HCT116 (cell line): ENCODE results near the gene TAOK3. TPM values are rescaled to one million over a fixed set of nuclear protein-coding genes. Genes with fewer than 3 reads are reported as not detected.

Experiments used
- ATAC-seq: fragments of 200-7000 bp; cut with Tn5 transposase; 2 replicates; pipeline ENCODE4 v1.9.1; 2020; ENCODE audit warnings: mild to moderate bottlenecking, moderate library complexity
- BruUV-seq: library from RNA; stranded (reverse); fragments of 400-500 nt; replicated peaks from 2 replicates; lab custom pipeline; 2021; lab: Mats Ljungman, UMichigan
- CTCF ChIA-PET: fragments of 300-600 bp; sonication (Branson Sonifier 250); formaldehyde crosslinking; loops from one replicate; lab custom pipeline; 2021; ENCODE audit warnings: antibody characterized with exemption; lab: Charles Lee
- POLR2A ChIA-PET: fragments of 300-600, 350-600 bp; sonication (Branson Sonifier 250); formaldehyde crosslinking; loops from one replicate; lab custom pipeline; 2021; ENCODE audit warnings: antibody characterized with exemption; lab: Charles Lee
- RAD21 ChIA-PET, 2 experiments: fragments of 300-600 bp; sonication (Branson Sonifier 250); formaldehyde crosslinking; loops; one replicate each; lab custom pipeline; 2023; ENCODE audit warnings: low total read pairs in 2 of 2; ENCODE audit not compliant: uncharacterized antibody in 2 of 2, unreplicated experiment in 2 of 2, low non-redundant PET in 1 of 2; lab: Charles Lee
- DNase-seq: peaks from one replicate; pipeline ENCODE4 v3.0.0-alpha.2; 2010; ENCODE audit warnings: low read depth, low spot score
- H2AFZ ChIP-seq: fragments of 200-600 bp; shearing (Covaris generic), sonication (generic); 2 replicates; pipeline ENCODE4 v1.6.1; 2017; ENCODE audit warnings: low read depth, mixed run types, mixed read lengths, antibody characterized with exemption, low read length; ENCODE audit not compliant: poor library complexity, severe bottlenecking
- H3K27ac ChIP-seq: 2 replicates; pipeline ENCODE4 v1.5.1; 2012; ENCODE audit warnings: low read depth, low read length
- H3K27me3 ChIP-seq: fragments of 200-600 bp; sonication (generic); 2 replicates; pipeline ENCODE4 v1.6.1; 2016; ENCODE audit warnings: mixed run types, low read length, mixed read lengths; ENCODE audit not compliant: insufficient read depth
- H3K36me3 ChIP-seq, 2 experiments: fragments of 200-500 bp in 1 of 2; fragments of 200-600 bp in 1 of 2; sonication (Bioruptor generic) in 1 of 2; sonication (generic) in 1 of 2; 2 replicates each; pipeline versions ENCODE4 v1.5.1 to v1.6.1; 2014 to 2016; ENCODE audit warnings: low read length in 2 of 2, inconsistent platforms in 1 of 2, mixed read lengths in 1 of 2, mixed run types in 1 of 2; ENCODE audit not compliant: insufficient read depth in 2 of 2, control insufficient read depth in 1 of 2
- H3K4me1 ChIP-seq, 2 experiments: fragments of 200-600 bp in 1 of 2; sonication (generic) in 1 of 2; 2 replicates each; pipeline versions ENCODE4 v1.5.1 to v1.6.1; 2012 to 2017; ENCODE audit warnings: low read length in 2 of 2, inconsistent platforms in 1 of 2, mild to moderate bottlenecking in 1 of 2, mixed read lengths in 1 of 2, mixed run types in 1 of 2, moderate library complexity in 1 of 2; ENCODE audit not compliant: insufficient read depth in 2 of 2, control insufficient read depth in 1 of 2
- H3K4me2 ChIP-seq: fragments of 200-600 bp; sonication (generic); 2 replicates; pipeline ENCODE4 v1.6.1; 2017; ENCODE audit warnings: mixed run types, low read length, mixed read lengths
- H3K4me3 ChIP-seq, 2 experiments: fragments of 200-600 bp in 1 of 2; sonication (generic) in 1 of 2; replicated peaks in 1 of 2; 2 replicates each; pipeline ENCODE4 v1.5.1; 2011 to 2016; ENCODE audit warnings: low read length in 2 of 2, control low read depth in 1 of 2, low read depth in 1 of 2, mild to moderate bottlenecking in 1 of 2, mixed read lengths in 1 of 2, mixed run types in 1 of 2
- H3K79me2 ChIP-seq: fragments of 200-600 bp; sonication (generic); 2 replicates; pipeline ENCODE4 v1.6.1; 2017; ENCODE audit warnings: mild to moderate bottlenecking, mixed run types, low read length, moderate library complexity, mixed read lengths; ENCODE audit not compliant: insufficient read depth
- H3K9ac ChIP-seq: fragments of 200-600 bp; sonication (generic); 2 replicates; pipeline ENCODE4 v1.6.1; 2016; ENCODE audit warnings: low read length, mixed read lengths
- H3K9me2 ChIP-seq: fragments of 200-600 bp; sonication (generic), shearing (Covaris generic); 2 replicates; pipeline ENCODE4 v1.6.1; 2017; ENCODE audit warnings: mixed run types, mild to moderate bottlenecking, moderate library complexity; ENCODE audit not compliant: insufficient read depth
- H3K9me3 ChIP-seq, 2 experiments: fragments of 200-500 bp in 1 of 2; fragments of 200-600 bp in 1 of 2; sonication (Bioruptor generic) in 1 of 2; sonication (generic) in 1 of 2; 2 replicates each; pipeline ENCODE4 v1.6.1; 2014 to 2017; ENCODE audit warnings: low read length in 2 of 2, mixed read lengths in 2 of 2, inconsistent platforms in 1 of 2, low read depth in 1 of 2, mild to moderate bottlenecking in 1 of 2, mixed run types in 1 of 2, moderate library complexity in 1 of 2; ENCODE audit not compliant: control insufficient read depth in 1 of 2, insufficient read depth in 1 of 2
- H4K20me1 ChIP-seq: fragments of 200-600 bp; sonication (generic), shearing (Covaris generic); 2 replicates; pipeline ENCODE4 v1.6.1; 2017; ENCODE audit warnings: mixed run types, mild to moderate bottlenecking, moderate library complexity; ENCODE audit not compliant: insufficient read depth
- ATF3 ChIP-seq: IDR thresholded peaks from 2 replicates; pipeline ENCODE4 v1.6.1; 2012
- CBX3 ChIP-seq: IDR thresholded peaks from 2 replicates; pipeline ENCODE4 v1.6.1; 2012; ENCODE audit warnings: low read depth
- CTCF ChIP-seq, 3 experiments: fragments of 200-600 bp in 1 of 3; sonication (generic) in 1 of 3; IDR thresholded peaks in 2 of 3; conservative IDR thresholded peaks in 1 of 3; 2 replicates each; pipeline ENCODE4 v1.5.1; 2012 to 2017; ENCODE audit warnings: low read depth in 2 of 3, low read length in 2 of 3, antibody characterized with exemption in 1 of 3, borderline replicate concordance in 1 of 3, control low read depth in 1 of 3, mild to moderate bottlenecking in 1 of 3, mixed read lengths in 1 of 3, mixed run types in 1 of 3, moderate library complexity in 1 of 3; ENCODE audit not compliant: insufficient read depth in 1 of 3
- EGR1 ChIP-seq: IDR thresholded peaks from 2 replicates; pipeline ENCODE4 v1.6.1; 2012; ENCODE audit warnings: low read depth
- ELF1 ChIP-seq: IDR thresholded peaks from 2 replicates; pipeline ENCODE4 v1.6.1; 2012; ENCODE audit warnings: low read depth, borderline replicate concordance
- EZH2 ChIP-seq: fragments of 200-600 bp; sonication (generic); IDR thresholded peaks from 2 replicates; pipeline ENCODE4 v1.6.1; 2017; ENCODE audit warnings: antibody characterized with exemption, mixed run types
- EZH2phosphoT487 ChIP-seq: fragments of 200-600 bp; IDR thresholded peaks from 2 replicates; pipeline ENCODE4 v1.6.1; 2018; ENCODE audit warnings: antibody characterized with exemption, borderline replicate concordance
- FOSL1 ChIP-seq: IDR thresholded peaks from 2 replicates; pipeline ENCODE4 v1.6.1; 2012; ENCODE audit warnings: low read depth
- JUND ChIP-seq: IDR thresholded peaks from 2 replicates; pipeline ENCODE4 v1.6.1; 2012
- POLR2A ChIP-seq: IDR thresholded peaks from 2 replicates; pipeline ENCODE4 v1.7.0; 2011; ENCODE audit warnings: borderline replicate concordance; ENCODE audit not compliant: insufficient read depth, insufficient read length; ENCODE audit errors: extremely low read depth
- POLR2AphosphoS5 ChIP-seq: IDR thresholded peaks from 2 replicates; pipeline ENCODE4 v1.6.1; 2011; ENCODE audit warnings: mild to moderate bottlenecking, low read depth, low read length, moderate library complexity
- RAD21 ChIP-seq: IDR thresholded peaks from 2 replicates; pipeline ENCODE4 v1.6.1; 2012; ENCODE audit warnings: low read depth, mild to moderate bottlenecking
- SIN3A ChIP-seq: IDR thresholded peaks from 2 replicates; pipeline ENCODE4 v1.6.1; 2012; ENCODE audit warnings: low read depth
- SRF ChIP-seq: IDR thresholded peaks from 2 replicates; pipeline ENCODE4 v1.6.1; 2012; ENCODE audit warnings: low read depth
- TCF7L2 ChIP-seq: IDR thresholded peaks from 2 replicates; pipeline ENCODE4 v1.7.0; 2011; ENCODE audit warnings: borderline replicate concordance, inconsistent platforms; ENCODE audit not compliant: insufficient read depth, insufficient read length; ENCODE audit errors: extremely low read depth
- YY1 ChIP-seq: IDR thresholded peaks from 2 replicates; pipeline ENCODE4 v1.6.1; 2011; ENCODE audit warnings: low read length, low read depth, moderate library complexity, mild to moderate bottlenecking; ENCODE audit not compliant: insufficient replicate concordance; ENCODE audit errors: extremely low read depth
- ZBTB33 ChIP-seq: IDR thresholded peaks from 2 replicates; pipeline ENCODE4 v1.6.1; 2011; ENCODE audit warnings: mild to moderate bottlenecking, low read length, moderate library complexity; ENCODE audit not compliant: insufficient replicate concordance; ENCODE audit errors: extremely low read depth
- ZFX ChIP-seq: fragments of 450-650 bp; IDR thresholded peaks from 2 replicates; pipeline ENCODE4 v1.6.1; 2017
- ZNF274 ChIP-seq: fragments of 200-500 bp; sonication (Bioruptor generic); IDR thresholded peaks from 2 replicates; pipeline ENCODE4 v1.6.1; 2014; ENCODE audit warnings: mild to moderate bottlenecking, low read depth, low read length, inconsistent platforms
- intact Hi-C: fragments of 100-400 bp; cut with micrococcal nuclease; formaldehyde crosslinking; loops from 2 replicates; pipeline ENCODE4 v1.10.0; 2022
- total RNA-seq: library from RNA; stranded (reverse); gene quantifications from one replicate; pipeline ENCODE4 v1.2.1, GENCODE V29; 2021; ENCODE audit not compliant: unreplicated experiment
- TF ChIP-seq, protein P1 (sequence below): IDR thresholded peaks from 2 replicates; pipeline ENCODE4 v1.6.1; 2012

Gene TAOK3
- total RNA-seq, 1 experiment from 2014 or later, result 10.5 TPM

- TF ChIP-seq EZH2phosphoT487 (no peak), YY1 (no peak), JUND (no peak), ATF3 (no peak), ZFX (no peak; the same call in 1 of the 2 replicates), ZNF274 (no peak), EGR1 (no peak), RAD21 (no peak), TCF7L2 (no peak), EZH2 (no peak), SIN3A (no peak), POLR2A (no peak), POLR2AphosphoS5 (no peak), FOSL1 (no peak), SRF (no peak), ZBTB33 (no peak), CTCF (IDR thresholded peaks at IDR 0.05 in 2 of 3, conservative IDR thresholded peaks at IDR 0.05 in 1 of 3; ENCODE audit: borderline replicate concordance in 1 of 3, insufficient read depth in 1 of 3, low read depth in 2 of 3, low read length in 2 of 3) (no peak), CBX3 (no peak), ELF1 (no peak)
- TF ChIP-seq, protein P1, sequence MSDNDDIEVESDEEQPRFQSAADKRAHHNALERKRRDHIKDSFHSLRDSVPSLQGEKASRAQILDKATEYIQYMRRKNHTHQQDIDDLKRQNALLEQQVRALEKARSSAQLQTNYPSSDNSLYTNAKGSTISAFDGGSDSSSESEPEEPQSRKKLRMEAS, result no peak
- ChIA-PET RAD21 (no interaction called here), POLR2A (interaction anchor here (1.0 kb wide), 2 partner anchors 16 to 220 kb away, joined by 3 read pairs; no protein-coding TSS in a partner anchor), CTCF (interaction anchor here (1.2 to 2.3 kb wide), 3 partner anchors 15 to 241 kb away, joined by 8 to 13 read pairs (median 11); partner anchors contain the start of gene SUDS3)
- BruUV-seq, result no TSS peak
- Histone ChIP-seq H3K27ac (peak overlapping the region; percentile 81), H3K9me2 (no peaks in the 10 kb centered on the region), H3K4me2 (peak overlapping the region; percentile 94), H3K36me3 (peaks cover 21 to 22% of the 10 kb centered on the region in 2 experiments), H2AFZ (no peak overlapping the region), H3K4me3 (peak overlapping the region; percentile 91 to 94), H3K27me3 (no peaks in the 10 kb centered on the region), H3K4me1 (peaks cover 15 to 26% of the 10 kb centered on the region in 2 experiments), H3K9me3 (no peaks in the 10 kb centered on the region), H3K9ac (peak overlapping the region; percentile 96), H4K20me1 (no peaks in the 10 kb centered on the region), H3K79me2 (peaks cover 34% of the 10 kb centered on the region)
- ATAC-seq, result peak; percentile 14; the same call in 1 of the 2 replicates
- intact Hi-C loops, result loop anchor here (10.0 kb wide), 1 partner anchor 262 kb away; no protein-coding TSS in a partner anchor
- no peak for DNase-seq
These were observed 236.1 kb downstream of the TAOK3 start for GRCh38 chr12:118136559-118137003.
